WTC11 (cell line): ENCODE data around the gene COL4A1. TPM values are rescaled to one million over a fixed set of nuclear protein-coding genes. Genes with fewer than 3 reads are reported as not detected.

Source experiments
- ATAC-seq: fragments of 200-7000 bp; cut with Tn5 transposase; 2 replicates; pipeline ENCODE4 v1.10.0; 2021; ENCODE audit warnings: mild to moderate bottlenecking, moderate library complexity
- CTCF ChIA-PET: fragments of 300-600 bp; sonication (Branson Sonifier 250); formaldehyde crosslinking; loops from one replicate; lab custom pipeline; 2021; ENCODE audit warnings: antibody characterized with exemption; lab: Charles Lee
- POLR2A ChIA-PET: fragments of 350-600 bp; sonication (Branson Sonifier 250); formaldehyde crosslinking; loops from one replicate; lab custom pipeline; 2021; ENCODE audit warnings: antibody characterized with exemption; lab: Charles Lee
- DNase-seq: peaks from one replicate; pipeline ENCODE4 v3.0.0; 2021; ENCODE audit warnings: low spot score
- H3K27ac Mint-ChIP-seq: 2 replicates; pipeline ENCODE4 v1.8.0; 2021; ENCODE audit warnings: mixed read lengths
- H3K27me3 Mint-ChIP-seq: 2 replicates; pipeline ENCODE4 v1.8.0; 2021; ENCODE audit warnings: low read depth, mild to moderate bottlenecking, moderate library complexity, mixed read lengths
- H3K36me3 Mint-ChIP-seq: 2 replicates; pipeline ENCODE4 v1.8.0; 2021; ENCODE audit warnings: mixed read lengths
- H3K4me1 Mint-ChIP-seq: 2 replicates; pipeline ENCODE4 v1.8.0; 2022; ENCODE audit warnings: mixed read lengths
- H3K4me3 Mint-ChIP-seq: 2 replicates; pipeline ENCODE4 v1.8.0; 2021; ENCODE audit warnings: mild to moderate bottlenecking, moderate library complexity, mixed read lengths
- H3K9me3 Mint-ChIP-seq: 2 replicates; pipeline ENCODE4 v1.8.0; 2021; ENCODE audit warnings: mixed read lengths
- ATF1 ChIP-seq: sonication (generic); formaldehyde crosslinking; IDR thresholded peaks from 2 replicates; pipeline ENCODE4 v1.8.1; 2023; ENCODE audit warnings: mild to moderate bottlenecking, moderate library complexity, missing genetic modification reagents
- ATF3 ChIP-seq: sonication (generic); formaldehyde crosslinking; conservative IDR thresholded peaks from 2 replicates; pipeline ENCODE4 v1.8.1; 2022; ENCODE audit warnings: mild to moderate bottlenecking, missing genetic modification reagents
- GABPB1 ChIP-seq: sonication (generic); formaldehyde crosslinking; IDR thresholded peaks from 2 replicates; pipeline ENCODE4 v1.8.1; 2023; ENCODE audit warnings: mild to moderate bottlenecking, missing genetic modification reagents
- KAT7 ChIP-seq: sonication (generic); formaldehyde crosslinking; IDR thresholded peaks from 2 replicates; pipeline ENCODE4 v1.8.1; 2023; ENCODE audit warnings: missing genetic modification reagents, mild to moderate bottlenecking, borderline replicate concordance
- NR3C1 ChIP-seq: sonication (generic); formaldehyde crosslinking; conservative IDR thresholded peaks from 2 replicates; pipeline ENCODE4 v1.8.1; 2023; ENCODE audit warnings: low read depth, mild to moderate bottlenecking, missing genetic modification reagents
- SOX15 ChIP-seq: fragments of 250-450 bp; sonication (Bioruptor Pico); IDR thresholded peaks from 2 replicates; pipeline ENCODE4 v1.9.0; 2021; ENCODE audit warnings: mild to moderate bottlenecking
- STAT6 ChIP-seq: sonication (generic); formaldehyde crosslinking; conservative IDR thresholded peaks from 2 replicates; pipeline ENCODE4 v1.8.1; 2023; ENCODE audit warnings: mild to moderate bottlenecking, low read depth, missing genetic modification reagents, moderate library complexity
- TCF7 ChIP-seq: sonication (generic); formaldehyde crosslinking; IDR thresholded peaks from 2 replicates; pipeline ENCODE4 v1.8.0; 2022; ENCODE audit warnings: mild to moderate bottlenecking, low read depth, missing genetic modification reagents, moderate library complexity
- TEAD1 ChIP-seq: sonication (generic); formaldehyde crosslinking; IDR thresholded peaks from 2 replicates; pipeline ENCODE4 v1.8.0; 2022; ENCODE audit warnings: mild to moderate bottlenecking, missing genetic modification reagents
- ZBTB43 ChIP-seq: sonication (generic); formaldehyde crosslinking; IDR thresholded peaks from 2 replicates; pipeline ENCODE4 v1.8.1; 2023; ENCODE audit warnings: mild to moderate bottlenecking, missing genetic modification reagents
- ZNF232 ChIP-seq: sonication (generic); formaldehyde crosslinking; IDR thresholded peaks from 2 replicates; pipeline ENCODE4 v1.8.0; 2022; ENCODE audit warnings: mild to moderate bottlenecking, missing genetic modification reagents
- ZNF425 ChIP-seq: fragments of 250-450 bp; sonication (Bioruptor Pico); conservative IDR thresholded peaks from 2 replicates; pipeline ENCODE4 v1.9.0; 2021; ENCODE audit warnings: mild to moderate bottlenecking
- total RNA-seq: library from RNA; stranded (reverse); gene quantifications from 3 replicates; pipeline ENCODE4 v1.2.3, GENCODE V29; 2021
- TF ChIP-seq, protein P1 (sequence below): fragments of 250-450 bp; sonication (Bioruptor Pico); IDR thresholded peaks from 2 replicates; pipeline ENCODE4 v2.1.2; 2022; ENCODE audit warnings: mild to moderate bottlenecking, moderate library complexity

Gene COL4A1
- total RNA-seq, 1 experiment from 2014 or later = 89.6 TPM

DNA sequence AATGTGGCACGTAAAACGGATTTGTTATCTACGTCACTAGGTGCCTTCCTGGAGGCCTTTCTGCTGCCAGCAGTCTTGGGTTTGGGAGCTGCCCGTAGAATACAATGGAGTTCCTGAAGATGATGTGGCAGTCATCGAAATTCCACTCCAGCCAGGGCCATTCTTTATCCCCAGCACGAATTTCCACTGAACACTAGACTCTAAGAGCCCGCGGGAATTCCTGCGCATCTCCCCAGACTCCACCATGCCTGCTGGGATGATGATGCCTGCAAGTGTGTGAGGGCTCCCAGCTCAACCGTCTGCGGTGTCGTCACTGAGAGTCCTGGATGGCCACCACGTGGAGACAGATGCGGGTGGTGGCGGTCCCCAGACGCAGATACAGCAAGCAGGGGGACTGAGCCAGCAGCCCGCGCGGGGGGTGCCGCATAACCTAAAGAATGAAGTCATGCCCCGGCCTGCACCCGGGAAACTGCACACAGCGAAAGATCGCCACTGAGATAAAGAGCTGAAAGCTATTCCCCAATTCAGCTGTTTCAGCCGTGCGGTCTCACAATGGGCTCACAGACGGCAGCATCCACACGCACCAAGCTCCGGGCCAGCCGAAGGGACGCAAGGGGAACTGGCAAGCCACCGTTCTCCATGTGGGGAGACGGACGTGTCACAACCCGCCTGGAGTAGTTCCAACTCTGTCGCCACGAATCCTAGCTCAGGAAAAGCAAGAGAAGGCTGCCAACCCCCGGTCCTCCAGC, 41.1 kb downstream of the COL4A1 start:
- CTCF ChIA-PET = interaction anchor here (0.6 to 3.8 kb wide), 10 partner anchors 8 to 491 kb away, joined by 3 to 29 read pairs (median 6); partner anchors contain the start of genes COL4A1 and COL4A2
- no peaks in the 10 kb centered on the region for H3K27me3 Mint-ChIP-seq
- H3K36me3 Mint-ChIP-seq = no peaks in the 10 kb centered on the region
- peaks cover 58% of the 10 kb centered on the region for H3K4me1 Mint-ChIP-seq
- H3K27ac Mint-ChIP-seq = 0 out of 2 replicates have a peak overlapping the region, but pooled peaks have one; percentile 19
- no peaks in the 10 kb centered on the region for H3K9me3 Mint-ChIP-seq
- ATAC-seq = no peak
- H3K4me3 Mint-ChIP-seq = no peak overlapping the region
- POLR2A ChIA-PET = interaction anchor here (0.6 to 1.1 kb wide), 4 partner anchors 40 to 449 kb away, joined by 3 read pairs; partner anchors contain the start of genes COL4A1 and COL4A2
- TF ChIP-seq SOX15 (CRISPR knock-in tag) = no peak
- 0 out of 2 replicates have a peak, but pooled peaks have one; percentile 24 for TF ChIP-seq TEAD1
- DNase-seq = no peak

DNA sequence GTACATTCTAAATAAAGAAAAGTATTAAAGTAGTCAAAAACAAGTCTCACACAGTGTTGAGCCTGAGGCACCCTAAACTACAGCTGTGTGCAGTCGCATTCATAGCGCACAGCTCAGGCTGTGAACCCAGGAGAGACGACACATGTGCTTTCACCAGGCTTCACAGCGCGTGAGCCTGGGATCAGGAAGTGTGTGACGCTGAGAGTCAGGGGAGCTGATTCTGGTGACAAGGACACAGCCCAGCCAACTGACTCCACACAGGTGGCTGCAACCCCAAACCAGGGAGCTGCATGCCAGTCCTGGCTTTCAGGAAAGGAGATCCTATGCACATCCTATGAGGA, 41.6 kb downstream of the COL4A1 start:
- H3K27me3 Mint-ChIP-seq = no peaks in the 10 kb centered on the region
- no peak for TF ChIP-seq KAT7 (CRISPR knock-in tag)
- no peak for TF ChIP-seq TCF7 (CRISPR knock-in tag)
- TF ChIP-seq, protein P1, sequence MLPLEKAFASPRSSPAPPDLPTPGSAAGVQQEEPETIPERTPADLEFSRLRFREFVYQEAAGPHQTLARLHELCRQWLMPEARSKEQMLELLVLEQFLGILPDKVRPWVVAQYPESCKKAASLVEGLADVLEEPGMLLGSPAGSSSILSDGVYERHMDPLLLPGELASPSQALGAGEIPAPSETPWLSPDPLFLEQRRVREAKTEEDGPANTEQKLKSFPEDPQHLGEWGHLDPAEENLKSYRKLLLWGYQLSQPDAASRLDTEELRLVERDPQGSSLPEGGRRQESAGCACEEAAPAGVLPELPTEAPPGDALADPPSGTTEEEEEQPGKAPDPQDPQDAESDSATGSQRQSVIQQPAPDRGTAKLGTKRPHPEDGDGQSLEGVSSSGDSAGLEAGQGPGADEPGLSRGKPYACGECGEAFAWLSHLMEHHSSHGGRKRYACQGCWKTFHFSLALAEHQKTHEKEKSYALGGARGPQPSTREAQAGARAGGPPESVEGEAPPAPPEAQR (CRISPR knock-in tag) = no peak
- TF ChIP-seq GABPB1 (CRISPR knock-in tag) = no peak
- no peak for TF ChIP-seq ATF3 (CRISPR knock-in tag)
- TF ChIP-seq ATF1 (CRISPR knock-in tag) = no peak
- TF ChIP-seq ZNF232 (CRISPR knock-in tag) = no peak
- no peak for TF ChIP-seq SOX15 (CRISPR knock-in tag)
- no peak for TF ChIP-seq ZNF425 (CRISPR knock-in tag)
- TF ChIP-seq STAT6 = no peak
- no peak for TF ChIP-seq ZBTB43 (CRISPR knock-in tag)
- TF ChIP-seq NR3C1 (CRISPR knock-in tag) = no peak
- no peak overlapping the region for H3K27ac Mint-ChIP-seq
- H3K36me3 Mint-ChIP-seq = no peaks in the 10 kb centered on the region
- no peak overlapping the region for H3K4me3 Mint-ChIP-seq
- DNase-seq (no peak), ATAC-seq (no peak)
- H3K4me1 Mint-ChIP-seq = peaks cover 58% of the 10 kb centered on the region
- ChIA-PET POLR2A (interaction anchor here (1.0 kb wide), 1 partner anchor 41 kb away, joined by 3 read pairs; no protein-coding TSS in a partner anchor), CTCF (interaction anchor here (1.1 to 3.8 kb wide), 6 partner anchors 9 to 147 kb away, joined by 3 to 29 read pairs (median 4); partner anchors contain the start of genes COL4A1 and COL4A2)
- no peaks in the 10 kb centered on the region for H3K9me3 Mint-ChIP-seq
